ENCODE data around the gene WHAMM.
"Not testable (repeated sequence)": the region's sequence is repeated elsewhere in the genome, so short reads cannot be mapped to it uniquely, and the experiment has no call there.

Gene WHAMM

GRCh38 chr15:82809308-82810060 lies at the start of gene WHAMM:
TSS of gene WHAMM (plus strand) at chr15:82809628. CDS start at chr15:82809727, 99 bp downstream.
- peak; percentile 91 to 93 for DNase-seq (ENCODE audit: low read depth in 2 of 2)

GRCh38 chr15:82763361-82764116 lies 45.9 kb upstream of the WHAMM start:
- DNase-seq (ENCODE audit: low read depth in 2 of 2) = no peak

DNA sequence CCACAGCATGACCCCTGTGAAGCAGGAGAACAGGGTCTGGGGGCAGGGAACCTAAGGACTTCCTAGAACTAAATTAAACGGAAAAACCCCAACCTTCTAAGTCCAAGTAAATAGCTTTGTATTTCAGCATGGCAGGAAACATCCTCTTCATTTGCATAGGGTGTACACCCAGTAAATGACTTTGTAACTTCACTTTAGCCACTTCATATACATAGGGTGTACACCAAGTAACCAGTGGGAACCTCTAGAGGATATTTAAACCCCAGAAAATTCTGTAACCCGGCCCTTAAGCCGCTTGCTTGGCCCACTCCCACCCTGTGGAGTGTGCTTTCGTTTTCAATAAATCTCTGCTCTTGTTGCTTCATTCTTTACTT lies 45.3 kb upstream of the WHAMM start:
- no peak for DNase-seq (ENCODE audit: low read depth in 2 of 2)

DNA sequence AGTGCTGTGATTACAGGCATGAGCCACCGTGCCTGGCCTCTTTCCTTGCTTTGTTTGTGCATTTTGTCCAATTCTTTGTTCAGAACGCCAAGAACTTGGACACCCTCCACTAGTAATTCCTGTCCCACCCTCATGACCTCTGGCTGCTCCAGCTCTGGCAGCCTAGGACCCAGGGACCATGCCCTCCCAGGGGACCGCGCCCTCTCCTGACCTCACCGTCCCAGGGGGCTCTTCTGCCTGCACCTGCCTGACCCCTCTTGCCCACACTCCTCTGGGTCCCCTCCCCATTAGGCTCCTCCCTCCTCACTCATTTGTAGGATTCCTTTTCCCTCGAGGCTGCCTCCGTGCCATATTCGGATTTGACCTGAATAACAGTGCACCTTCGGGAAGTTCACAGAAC lies 44.7 kb upstream of the WHAMM start:
- no peak for DNase-seq (ENCODE audit: low read depth in 2 of 2)

- not testable (repeated sequence) for DNase-seq (ENCODE audit: low read depth in 2 of 2)
These were observed 43.2 kb upstream of the WHAMM start for GRCh38 chr15:82766201-82766600.

DNA sequence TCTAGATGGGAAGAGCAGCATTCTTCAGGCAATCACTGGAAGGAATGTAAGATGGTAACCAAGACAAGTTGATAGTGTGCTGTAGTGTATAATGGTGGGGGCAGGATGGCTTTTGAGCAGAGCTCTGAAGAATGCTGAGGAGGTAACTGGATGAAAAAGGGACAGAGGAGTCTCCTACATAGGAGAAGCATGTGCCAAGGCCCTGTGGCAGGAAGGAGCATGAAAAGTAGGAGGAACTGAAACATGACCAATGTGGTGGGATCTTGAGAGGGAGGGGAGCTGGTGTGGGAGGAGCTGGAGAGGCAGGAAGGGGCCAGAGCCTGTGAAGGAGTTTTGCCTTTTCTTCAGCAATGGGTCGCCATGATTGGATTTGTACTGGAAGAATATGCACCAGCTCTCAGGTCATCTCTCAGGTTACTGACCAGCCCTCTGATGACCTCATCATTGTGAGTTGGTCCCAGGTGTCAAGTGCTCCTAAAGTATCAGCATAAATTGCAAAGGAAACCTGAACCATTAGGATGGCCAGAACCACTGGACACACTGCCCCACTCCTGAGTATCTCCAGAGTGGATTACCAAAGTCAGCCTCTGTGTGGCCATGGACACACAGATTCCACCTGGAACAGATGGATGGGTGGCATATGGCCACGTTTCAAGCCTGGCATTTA lies 42.1 kb upstream of the WHAMM start:
- no peak for DNase-seq (ENCODE audit: low read depth in 2 of 2)

DNA sequence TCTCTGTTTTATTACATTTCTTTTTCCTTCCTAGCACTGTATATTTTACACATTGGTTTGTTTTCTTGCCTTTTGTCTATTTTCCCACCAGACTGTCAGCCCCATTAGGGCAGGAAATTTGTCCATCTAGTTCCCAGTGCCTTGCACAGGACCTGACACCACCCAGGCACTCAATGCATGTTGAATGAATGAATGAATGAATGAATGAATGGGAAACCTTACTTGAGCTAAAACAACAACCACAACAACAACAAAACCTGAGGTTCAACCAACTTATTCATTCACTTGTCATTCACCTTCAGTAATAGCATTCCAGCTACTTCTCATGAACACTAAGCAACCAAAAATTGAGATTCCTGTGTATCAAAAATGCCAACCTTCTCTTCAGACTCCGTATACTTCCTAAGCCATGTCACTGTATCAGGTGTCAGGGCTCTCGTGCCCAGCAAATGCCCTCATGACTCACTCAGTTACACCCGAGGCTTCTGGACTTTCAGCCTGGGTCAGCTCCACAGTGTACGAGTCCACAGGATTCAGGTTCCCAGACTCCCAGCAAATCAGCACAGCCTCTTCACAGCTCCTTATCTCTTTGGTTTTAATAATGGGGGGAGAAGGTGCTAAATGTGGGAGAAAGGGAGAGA lies 40.9 kb upstream of the WHAMM start:
- no peak for DNase-seq (ENCODE audit: low read depth in 2 of 2)

- no peak for DNase-seq (ENCODE audit: low read depth in 2 of 2)
These were observed 37.4 kb upstream of the WHAMM start for GRCh38 chr15:82771789-82772607.

DNA sequence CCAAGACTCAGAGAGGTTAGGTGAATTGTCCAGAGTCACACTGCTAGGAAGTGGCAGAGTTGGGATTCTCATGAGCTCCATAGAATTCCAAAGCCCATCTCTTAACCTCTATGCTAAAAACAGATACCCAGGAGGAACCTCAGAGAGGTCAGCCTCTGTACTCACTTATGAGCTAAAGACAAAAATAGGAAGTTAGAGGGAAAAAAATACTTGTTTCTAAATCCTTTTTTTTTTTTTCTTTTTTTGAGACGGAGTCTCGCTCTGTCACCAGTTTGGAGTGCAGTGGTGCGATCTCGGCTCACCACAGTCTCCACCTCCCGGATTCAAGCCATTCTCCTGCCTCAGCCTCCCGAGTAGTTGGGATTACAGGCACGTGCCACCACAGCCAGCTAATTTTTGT lies 34.9 kb upstream of the WHAMM start:
- no peak for DNase-seq (ENCODE audit: low read depth in 2 of 2)

DNA sequence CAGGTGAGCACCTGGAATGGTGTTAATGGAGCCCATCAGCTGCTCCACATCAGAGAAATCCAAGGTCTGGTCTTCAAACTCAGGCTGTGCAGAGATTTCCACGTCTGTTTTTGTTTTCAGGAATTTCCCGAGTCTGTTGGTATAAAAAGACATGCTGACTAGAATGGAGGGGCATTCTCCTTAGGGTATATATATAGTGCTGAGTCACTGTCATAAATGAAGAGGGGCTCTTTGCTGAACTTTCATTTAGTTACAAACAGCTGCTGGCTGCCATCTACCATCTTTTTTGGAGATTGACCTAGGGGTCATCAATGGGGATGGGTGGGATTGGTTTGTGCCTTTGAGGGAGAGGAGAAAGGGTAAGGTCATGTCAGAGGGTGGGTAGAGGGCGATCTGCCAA lies 30.7 kb upstream of the WHAMM start:
- DNase-seq (ENCODE audit: low read depth in 2 of 2) = no peak

DNA sequence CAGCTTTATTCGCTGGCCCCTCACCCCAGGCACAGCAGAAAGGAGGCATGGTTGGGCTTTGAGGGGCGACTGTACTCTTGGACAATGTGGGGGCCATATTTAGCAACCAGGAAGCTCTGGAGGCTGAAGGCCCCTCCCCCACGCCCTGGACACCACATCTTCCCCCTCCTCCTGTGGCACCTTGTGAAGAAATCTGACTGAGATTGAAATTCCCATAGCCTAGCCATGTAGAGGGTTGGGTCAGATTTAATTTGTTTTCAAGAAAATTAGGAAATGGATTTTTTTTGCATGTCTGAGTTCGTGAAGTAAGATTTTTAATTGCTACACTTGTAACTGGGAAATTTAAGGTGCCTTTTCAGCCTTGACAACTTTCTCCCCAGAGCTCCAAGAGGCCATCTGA lies 28.1 kb upstream of the WHAMM start:
- no peak for DNase-seq (ENCODE audit: low read depth in 2 of 2)

DNA sequence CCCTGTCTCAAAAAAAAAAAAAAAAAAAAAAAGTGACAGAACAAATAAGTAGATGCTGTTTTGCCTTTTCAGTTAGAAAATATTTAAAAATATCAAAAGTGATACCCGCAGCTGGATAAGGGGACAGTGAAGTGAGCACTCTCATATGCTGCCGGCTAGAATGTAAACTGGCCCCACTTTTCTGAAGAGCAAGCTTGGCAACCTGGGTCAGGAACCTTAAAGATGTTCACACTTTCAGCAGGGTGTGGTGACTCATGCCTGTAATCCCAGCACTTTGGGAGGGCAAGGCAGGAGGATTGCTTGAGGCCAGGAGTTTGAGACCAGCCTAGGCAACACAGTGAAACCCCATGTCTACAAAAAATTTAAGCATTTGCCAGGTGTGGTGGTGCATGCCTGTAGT lies 20.9 kb upstream of the WHAMM start:
- no peak for DNase-seq (ENCODE audit: low read depth in 2 of 2)

- DNase-seq (ENCODE audit: low read depth in 2 of 2) = no peak
These were observed 19.9 kb upstream of the WHAMM start for GRCh38 chr15:82789491-82789890.

DNA sequence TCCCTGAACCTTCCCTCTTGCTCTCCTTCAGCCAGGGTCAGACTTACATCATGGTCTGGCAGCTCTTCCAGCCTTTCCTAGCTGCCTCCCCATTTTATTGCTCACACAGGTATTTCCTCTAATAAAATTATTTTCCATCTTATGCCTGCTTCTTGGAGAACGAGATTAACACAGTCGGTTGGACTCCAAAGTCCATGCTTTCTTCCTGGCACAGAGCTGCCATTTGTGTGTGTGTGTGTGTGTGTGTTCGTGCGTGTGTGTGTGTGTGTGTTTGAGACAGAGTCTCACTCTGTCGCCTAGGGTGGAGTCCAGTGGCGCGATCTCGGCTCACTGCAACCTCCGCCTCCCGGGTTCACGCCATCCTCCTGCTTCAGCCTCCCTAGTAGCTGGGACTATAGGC lies 19.1 kb upstream of the WHAMM start:
- no peak for DNase-seq (ENCODE audit: low read depth in 2 of 2)

GRCh38 chr15:82792068-82792467 lies 17.4 kb upstream of the WHAMM start:
- no peak for DNase-seq (ENCODE audit: low read depth in 2 of 2)

- DNase-seq (ENCODE audit: low read depth in 2 of 2) = no peak
These were observed 15.7 kb upstream of the WHAMM start for GRCh38 chr15:82793737-82794136.

GRCh38 chr15:82798104-82798503 lies 11.3 kb upstream of the WHAMM start:
- no peak for DNase-seq (ENCODE audit: low read depth in 2 of 2)

DNA sequence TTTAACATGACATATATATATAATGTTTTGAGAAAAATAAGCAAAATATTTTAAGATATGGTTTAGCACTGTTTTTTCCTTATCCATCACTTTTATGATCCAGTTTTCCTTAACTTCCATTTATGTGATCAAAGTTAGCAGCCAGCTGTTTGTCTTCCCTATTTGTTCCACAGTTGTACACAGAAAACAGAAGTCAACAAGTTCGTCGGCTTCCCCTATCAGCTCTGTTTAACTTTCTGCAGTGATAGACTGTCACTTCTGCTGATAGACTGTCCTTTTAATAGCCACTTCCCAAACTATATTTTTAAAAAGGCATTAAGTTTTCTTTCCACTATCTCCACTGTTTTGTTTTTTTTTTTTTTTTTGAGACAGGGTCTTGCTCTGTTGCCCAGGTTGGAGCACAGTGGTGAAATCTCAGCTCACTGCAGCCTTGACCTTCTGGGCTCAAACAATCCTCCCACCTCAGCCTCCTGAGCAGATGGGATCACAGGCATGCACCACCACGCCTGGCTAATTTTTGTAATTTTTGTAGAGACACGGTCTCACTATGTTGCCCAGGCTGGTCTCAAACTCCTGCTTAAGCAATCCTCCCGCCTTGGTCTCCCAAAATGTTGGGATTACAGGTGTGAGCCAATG lies 10.8 kb upstream of the WHAMM start:
- DNase-seq (ENCODE audit: low read depth in 2 of 2) = no peak

- no peak for DNase-seq (ENCODE audit: low read depth in 2 of 2)
These were observed 10.1 kb upstream of the WHAMM start for GRCh38 chr15:82799183-82799841.

- DNase-seq (ENCODE audit: low read depth in 2 of 2) = no peak
These were observed 6.9 kb upstream of the WHAMM start for GRCh38 chr15:82802497-82802896.
